SH-SY5Y (cell line): ENCODE data around the gene TRIOBP.

Experiments used
- GATA2 ChIP-seq: IDR thresholded peaks from 2 replicates; pipeline ENCODE4 v1.6.1; 2011; ENCODE audit warnings: mild to moderate bottlenecking, low read depth, low read length
- GATA3 ChIP-seq: IDR thresholded peaks from 2 replicates; pipeline ENCODE4 v1.6.1; 2011; ENCODE audit warnings: low read depth, mild to moderate bottlenecking, low read length, moderate library complexity

- TF ChIP-seq GATA3 (no peak), GATA2 (no peak)
Observed at GRCh38 chr22:37815593-37815992, 118.7 kb downstream of the TRIOBP start.
